Measurements from ENCODE around the gene CLSTN2. TPM values are rescaled to one million over a fixed set of nuclear protein-coding genes. Genes with fewer than 3 reads are reported as not detected.

CLSTN2 gene
- total RNA-seq, 1 donor from 2014 or later = 9.7 TPM

DNA sequence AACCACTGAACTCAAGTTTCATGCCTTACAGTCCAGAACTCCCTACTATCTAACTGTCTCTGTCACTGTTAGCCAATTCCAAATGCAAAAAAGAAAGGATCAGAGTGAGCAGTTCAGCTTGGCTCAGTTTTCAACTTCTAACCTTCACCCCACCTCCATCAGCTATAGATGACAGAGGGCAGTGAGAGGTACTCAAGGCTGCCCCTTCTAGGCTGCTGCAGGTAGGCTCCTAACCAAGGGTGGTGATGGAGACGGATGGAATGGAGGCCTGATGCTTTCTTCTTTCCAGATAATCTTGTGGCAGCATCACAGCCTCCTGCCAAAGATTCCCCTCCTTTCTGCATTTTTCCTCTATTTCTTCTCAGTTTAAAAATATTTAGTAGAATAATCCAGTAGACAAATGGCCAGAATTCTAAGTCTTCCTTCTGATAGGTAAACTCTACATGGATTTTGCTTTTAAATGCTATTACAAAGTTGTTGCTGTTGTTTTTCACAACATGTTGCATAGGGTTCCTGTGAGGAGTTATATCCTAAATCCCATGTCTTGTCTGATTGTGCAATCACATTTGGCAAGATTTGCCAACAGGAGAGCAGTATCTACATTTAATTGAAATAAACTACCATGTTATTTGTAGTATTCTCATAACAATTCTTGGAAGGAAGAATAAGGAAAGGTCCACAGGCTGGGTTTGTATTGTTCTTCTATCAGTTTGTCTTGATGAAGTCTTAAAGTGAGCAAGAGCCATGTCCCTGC, 441.3 kb downstream of the CLSTN2 start:
- no peak for DNase-seq (ENCODE audit: low spot score)

DNA sequence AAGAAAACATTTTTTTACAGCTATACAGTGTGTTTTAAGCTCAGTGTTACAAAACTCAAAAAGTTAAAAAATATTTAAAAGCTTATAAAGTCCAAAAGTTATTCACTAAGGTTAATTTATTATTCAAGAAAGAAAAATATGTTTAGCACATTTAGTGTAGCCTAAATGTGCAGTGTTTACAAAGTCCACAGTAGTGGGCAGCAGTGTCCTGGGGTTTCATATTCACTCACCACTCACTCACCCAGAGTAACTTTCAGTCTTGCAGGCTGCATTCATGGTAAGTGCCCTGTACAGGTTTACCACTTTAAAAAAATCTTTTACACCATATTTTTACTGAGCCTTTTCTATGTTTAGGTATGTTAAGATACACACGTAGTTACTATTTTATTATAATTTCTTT, 442.7 kb downstream of the CLSTN2 start:
- no peak for DNase-seq (ENCODE audit: low spot score)

DNA sequence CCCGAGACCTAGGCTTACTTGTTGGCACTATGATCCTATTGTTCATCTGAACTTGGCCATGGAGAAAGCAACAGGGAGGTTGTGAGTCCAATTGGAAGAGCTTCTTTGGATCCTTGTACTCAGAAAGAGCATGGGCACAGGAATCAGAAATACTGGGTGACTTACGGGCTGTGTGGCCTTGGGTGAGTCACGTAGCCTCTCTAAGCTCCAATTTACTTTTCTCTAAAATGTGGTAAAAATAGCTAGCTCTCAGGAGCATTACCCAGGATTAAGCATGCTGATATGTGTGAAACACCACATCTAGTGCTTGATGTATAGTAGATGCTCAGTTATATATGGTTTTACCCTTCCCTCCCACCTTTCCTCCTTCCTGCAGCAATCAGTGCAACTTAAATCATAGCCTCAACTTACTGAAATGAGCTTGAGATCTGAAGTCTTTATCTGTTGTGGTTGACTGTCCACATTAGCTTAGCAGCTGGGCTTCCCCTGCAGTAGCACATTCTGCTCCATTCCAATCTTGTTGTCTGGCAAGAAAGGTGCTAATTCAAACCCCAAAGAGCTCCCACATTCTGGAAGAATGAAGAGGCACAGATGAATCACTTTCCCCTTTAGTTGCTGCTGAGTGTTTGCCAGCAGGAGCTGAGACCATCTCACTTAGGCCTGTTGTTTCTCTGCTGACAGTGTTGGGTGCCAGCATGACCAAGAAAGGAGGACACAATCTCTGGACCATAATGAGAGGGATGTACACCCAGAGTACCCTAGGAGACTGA, 443.8 kb downstream of the CLSTN2 start:
- no peak for DNase-seq (ENCODE audit: low spot score)

DNA sequence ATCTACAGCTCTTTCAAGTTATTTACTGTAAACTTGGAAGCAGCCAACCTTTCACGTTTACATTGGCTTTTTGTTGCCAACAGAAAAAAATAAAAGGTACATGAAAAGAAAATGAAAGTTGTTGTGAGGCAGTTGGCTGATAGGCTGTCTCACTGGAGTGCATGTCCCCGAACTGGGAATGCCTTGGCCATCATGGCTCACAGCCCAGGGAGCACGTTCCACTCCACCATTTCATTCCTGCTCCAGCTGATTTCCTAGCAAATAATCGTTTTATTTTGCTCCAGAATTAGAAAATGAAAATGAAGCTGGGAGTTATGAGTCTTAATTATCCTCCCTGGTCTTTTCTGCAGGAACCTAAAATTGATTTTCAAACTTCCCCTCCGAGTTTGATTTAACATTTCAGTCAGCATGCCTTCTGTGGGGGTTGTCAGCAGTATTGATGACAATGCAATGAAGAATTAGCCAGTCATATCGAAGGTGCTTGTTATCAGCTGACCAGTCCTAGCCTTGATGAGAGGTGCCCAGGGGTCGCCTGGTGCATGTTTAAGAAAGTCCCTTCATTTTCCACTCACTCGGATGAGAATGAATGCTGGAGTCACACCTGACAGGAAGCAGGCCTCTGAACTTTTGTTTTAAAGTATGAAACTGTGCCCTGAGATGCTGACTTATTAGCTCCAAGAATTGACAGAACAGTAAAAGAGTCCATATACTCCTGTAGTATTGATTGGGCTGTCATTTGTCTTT, 449.2 kb downstream of the CLSTN2 start:
- no peak for DNase-seq (ENCODE audit: low spot score)

DNA sequence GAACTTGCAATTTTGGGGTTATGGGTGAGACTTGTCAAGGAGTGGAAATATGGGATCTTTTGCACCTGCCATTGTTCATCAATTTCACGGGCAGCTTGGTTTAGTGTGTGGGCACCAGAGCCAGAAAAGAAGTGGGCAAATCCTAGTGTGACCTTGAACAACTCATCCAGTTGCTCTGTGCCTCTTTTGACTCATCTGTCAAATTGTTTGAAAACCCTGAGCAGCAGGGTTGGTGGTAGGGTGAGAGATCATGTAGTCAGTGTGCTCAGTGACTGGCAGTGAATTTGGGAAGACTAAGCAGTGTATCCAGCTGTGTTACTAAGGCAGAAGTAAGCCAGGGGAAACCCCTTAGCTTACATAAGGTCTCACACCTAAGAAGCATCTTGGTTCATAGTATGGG, 449.9 kb downstream of the CLSTN2 start:
- no peak for DNase-seq (ENCODE audit: low spot score)

DNA sequence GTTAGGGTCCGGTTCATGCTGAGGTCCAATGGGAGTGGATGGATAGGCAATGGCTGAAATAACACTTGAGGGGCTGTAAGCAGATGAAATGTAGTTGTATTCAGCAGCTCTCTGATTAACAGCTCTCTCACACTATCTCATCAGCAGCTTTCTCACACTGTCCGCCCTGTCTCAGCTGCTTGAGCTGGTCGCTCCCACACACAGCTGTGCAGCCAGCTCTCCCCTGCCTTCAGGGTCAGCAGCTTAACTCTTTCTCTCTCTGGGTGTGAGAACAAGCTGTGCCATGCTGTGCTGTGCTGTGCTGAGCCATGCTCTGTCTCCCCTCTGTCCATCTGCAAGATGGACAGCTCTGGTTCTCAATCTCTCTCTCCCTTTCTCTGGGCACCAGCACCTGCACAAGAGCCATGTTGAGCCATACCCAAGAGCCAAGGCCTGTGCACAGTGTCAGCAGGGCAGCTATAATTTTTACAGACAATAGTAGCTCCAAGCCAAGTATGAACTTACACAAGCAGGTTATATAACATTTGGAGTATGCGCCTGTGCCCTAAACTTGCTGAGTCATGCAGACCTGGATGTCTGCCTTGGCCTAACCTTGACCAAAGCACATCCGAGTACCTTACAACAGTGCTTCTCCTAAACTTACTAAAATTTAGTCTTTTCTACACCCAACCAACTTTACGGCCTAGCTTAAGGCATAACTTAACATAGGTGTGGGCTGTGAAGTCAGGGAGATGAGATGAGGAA, 451.5 kb downstream of the CLSTN2 start:
- no peak for DNase-seq (ENCODE audit: low spot score)

DNA sequence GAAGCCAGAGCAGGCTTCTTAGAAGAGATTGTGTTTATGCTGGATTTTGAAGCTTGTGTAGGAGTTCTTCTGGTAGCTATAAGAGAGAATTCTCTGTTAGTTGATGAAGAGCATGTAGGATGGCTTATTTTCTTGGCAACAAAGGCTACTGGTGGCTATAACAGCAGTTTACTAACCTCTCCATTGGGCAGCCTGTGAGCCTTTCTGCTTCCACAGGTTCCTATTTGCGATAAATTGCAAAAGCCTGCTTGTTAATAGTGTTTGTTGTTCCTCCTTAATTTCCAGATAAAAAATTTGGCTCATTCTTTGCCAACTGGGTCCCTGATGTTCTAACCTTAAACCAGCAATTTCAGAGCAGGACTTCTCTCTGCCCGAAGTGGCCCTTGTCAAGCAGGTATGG, 452.3 kb downstream of the CLSTN2 start:
- no peak for DNase-seq (ENCODE audit: low spot score)

DNA sequence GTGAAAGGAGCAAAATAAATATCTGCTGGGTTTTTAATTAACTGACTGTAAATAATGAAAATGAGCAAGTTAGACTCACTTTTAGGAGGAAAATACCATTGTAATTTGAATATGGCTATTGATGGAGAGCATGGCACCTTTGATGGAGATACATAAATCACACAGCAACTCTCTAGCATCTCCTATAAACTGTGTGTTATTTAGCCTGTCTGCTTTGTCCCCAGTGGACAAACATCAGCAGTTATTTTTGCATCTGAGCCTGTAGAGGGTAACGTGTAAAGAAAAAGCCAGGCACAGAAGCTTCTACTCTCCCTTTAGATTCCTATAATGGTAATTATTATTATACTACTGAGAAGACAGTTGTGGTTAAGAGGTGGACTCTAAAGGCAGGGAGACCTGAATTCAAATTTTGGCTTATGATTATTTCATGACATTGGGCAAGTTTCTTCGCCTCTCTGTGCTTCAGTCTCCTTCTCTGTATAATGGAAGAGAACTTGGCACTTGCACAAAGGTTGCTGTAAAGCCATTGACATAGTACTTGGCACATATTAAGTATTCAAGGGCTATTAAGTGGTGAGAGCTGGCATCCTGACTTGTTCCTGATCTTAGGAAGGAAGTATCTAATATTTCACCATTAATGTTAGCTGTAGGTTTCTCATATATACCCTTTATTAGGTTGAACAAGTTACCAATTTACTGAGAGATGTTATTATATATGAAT, 453.4 kb downstream of the CLSTN2 start:
- DNase-seq (ENCODE audit: low spot score) = no peak

DNA sequence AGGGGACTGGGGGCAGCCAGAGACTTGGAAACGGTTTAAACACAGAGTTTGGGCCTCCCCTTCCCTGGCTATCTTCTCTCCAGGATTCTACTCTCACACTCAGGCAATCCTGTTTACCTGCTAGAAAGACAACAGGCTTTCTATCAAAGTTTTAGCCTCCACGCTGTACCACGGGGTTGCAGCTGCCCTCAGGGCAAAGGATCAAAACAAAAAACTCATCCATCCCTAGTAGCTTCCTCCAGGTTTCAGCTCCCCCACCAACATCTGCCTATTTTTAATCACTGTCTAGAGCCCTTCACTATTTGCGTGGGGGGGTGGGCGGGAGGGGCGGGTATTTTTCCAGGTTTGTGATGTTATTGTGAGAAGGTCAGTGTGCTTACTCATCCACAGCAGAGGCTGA, 456.1 kb downstream of the CLSTN2 start:
- DNase-seq (ENCODE audit: low spot score) = no peak

DNA sequence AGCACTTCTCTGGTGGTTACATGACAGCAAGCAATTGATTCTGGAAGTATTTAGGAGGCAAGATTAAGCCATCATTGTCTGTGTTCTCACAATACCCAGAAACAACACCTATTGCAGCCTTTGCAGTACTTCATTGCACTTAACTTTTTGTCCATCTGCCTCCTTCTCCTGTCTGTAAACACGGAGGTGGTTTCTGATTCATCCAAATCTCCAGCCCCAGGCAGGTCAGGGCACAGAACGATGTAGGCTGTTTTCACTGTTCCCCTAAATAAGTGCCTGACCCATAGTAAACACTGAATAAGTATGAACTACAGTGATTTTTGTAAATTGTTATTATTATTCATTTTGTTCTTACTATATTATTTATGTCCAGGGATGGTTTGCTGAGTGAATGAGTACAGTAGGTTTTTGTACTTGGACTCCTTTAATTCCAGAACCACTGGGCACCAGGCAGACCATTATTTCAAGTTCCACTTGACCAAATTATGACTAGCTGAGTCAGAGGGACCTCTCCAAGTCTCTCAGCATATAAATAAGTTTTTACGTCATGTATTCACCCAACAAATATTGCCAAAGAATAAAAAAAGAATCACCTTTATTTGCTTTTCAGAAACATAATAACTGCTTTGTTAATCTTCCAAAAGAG, 459.6 kb downstream of the CLSTN2 start:
- DNase-seq (ENCODE audit: low spot score) = no peak

DNA sequence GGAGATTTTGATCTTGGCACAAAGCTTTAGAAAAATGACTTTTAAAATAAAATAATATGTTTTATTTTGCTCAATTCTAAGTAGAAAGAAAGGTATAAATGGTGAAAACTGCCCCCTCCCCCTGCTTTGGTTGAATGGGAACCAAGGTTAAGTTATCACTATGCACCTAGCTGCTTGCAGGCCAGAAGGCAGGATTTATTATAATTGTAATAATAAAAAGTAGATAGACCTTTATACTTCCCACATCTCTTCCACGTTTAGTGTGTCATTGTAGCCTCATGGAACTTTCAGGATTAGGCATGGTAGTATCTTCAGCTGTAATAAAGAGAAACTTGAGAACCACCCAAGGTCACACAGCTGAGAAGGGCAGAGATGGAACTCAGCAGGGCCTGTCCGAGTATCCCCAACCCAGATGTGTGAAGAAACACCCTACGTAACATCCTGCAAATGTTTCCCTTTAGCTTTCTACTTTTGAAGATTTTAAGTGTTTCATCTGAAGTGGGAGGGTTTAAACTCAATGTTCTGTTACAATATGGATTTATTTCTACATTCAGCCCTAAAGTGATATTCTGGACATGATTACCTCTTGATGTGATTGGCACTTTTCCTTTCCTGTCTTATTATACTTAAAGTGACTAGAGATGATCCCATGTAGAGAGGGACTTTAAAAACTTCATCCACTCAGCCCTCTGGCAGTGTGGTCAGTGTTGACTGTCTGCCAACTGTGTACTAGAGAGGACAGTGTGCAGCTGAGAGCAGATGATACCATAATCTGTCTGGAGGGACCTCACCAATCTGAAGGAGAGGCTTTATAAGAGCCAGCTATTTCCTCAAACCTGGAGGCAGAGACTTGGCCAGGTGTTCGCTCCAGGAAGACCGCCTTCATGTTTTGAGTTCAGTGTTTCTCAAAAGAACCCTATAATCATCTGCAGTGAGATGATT, 460.4 kb downstream of the CLSTN2 start:
- no peak for DNase-seq (ENCODE audit: low spot score)

DNA sequence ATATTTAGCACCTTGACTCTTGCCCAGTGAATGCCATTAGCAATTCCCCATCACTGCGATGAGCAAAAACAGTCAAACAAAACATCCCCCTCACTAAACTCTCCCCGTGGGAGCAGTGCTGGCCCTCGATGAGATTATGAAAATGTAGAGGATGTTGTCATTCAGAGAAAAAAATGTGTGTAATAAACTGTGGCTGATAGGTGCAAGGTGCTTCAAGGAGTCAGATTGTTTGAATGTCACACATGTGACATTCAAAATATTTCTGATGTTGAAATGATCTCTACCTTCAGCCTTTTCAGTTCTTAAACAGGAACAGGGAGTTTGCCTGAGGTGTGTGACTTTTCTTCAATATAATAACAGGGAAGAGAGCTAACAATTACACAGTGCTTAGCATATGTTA, 461.1 kb downstream of the CLSTN2 start:
- DNase-seq (ENCODE audit: low spot score) = no peak

DNA sequence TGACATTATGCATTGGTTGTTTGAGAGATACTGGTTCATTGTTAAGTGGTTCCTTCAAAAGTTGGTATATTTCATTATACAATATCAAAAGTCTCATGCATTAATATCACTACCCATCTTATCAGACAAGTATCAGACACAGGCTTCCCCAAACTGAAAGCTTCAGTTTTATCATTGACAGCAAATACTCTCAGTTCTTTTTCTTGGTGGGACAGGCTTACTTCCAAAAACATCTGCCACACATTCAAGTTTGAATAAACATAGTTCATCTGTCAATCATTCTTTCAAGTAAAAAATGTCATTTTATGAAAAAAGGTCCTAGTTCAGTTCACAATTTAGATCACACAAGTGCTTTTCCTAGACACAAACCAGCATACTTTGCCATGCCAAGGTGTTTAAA, 462.9 kb downstream of the CLSTN2 start:
- no peak for DNase-seq (ENCODE audit: low spot score)

DNA sequence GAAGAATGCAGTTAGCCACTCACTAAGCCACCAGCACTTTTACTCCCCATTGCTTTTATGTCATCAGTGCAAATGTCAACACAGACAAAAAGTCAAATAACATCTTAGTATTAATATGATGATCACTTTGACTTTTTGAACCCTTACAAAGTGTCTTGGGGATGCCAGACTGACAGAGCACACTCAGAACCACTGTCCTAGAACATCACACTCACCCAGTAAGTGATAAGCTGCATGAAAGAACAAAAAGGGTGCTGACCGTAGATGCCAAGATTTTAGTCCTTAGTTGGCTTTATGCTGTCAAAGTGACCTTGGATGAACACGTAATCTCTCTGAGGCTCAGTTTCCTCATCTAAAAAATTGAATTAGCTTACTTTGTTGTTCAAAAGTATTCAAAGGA, 463.4 kb downstream of the CLSTN2 start:
- no peak for DNase-seq (ENCODE audit: low spot score)

DNA sequence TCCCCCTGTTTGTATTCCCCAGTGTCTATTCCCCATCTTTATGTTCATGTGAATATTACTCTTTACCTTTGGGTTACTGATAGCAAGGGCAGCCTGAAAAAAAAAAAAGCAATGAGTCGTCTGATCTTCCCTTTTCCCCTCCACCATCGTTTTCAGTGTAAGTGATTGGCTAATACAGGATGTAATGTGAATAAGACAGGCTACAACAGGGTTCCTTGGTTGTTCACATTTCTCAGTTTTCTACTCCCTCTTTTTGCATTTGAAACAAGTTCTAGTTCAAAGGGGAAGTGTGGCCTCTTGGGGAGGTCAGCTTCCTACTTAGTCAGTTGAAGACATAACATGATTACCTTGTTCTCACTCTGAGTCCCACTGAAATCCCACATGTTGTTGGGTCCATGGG, 464.9 kb downstream of the CLSTN2 start:
- no peak for DNase-seq (ENCODE audit: low spot score)

DNA sequence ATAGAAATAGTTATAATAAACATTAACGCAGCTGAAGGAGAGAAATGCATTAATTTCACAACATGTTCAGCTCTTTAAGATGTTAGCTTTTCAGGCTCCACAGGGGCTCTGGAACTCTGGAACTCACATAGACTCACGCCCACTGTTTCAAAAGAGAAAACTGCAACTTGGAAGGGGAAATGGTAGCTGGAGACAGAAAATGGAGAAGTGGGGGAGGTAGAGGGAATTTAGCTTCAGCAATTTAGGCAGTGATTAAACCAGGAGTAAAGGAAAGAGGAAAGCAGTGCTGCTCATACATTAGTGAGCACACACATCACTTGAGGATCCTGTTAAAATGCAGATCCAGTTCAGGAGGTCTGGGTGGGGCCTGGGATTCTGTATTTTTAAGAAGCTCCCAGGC, 468.1 kb downstream of the CLSTN2 start:
- no peak for DNase-seq (ENCODE audit: low spot score)

DNA sequence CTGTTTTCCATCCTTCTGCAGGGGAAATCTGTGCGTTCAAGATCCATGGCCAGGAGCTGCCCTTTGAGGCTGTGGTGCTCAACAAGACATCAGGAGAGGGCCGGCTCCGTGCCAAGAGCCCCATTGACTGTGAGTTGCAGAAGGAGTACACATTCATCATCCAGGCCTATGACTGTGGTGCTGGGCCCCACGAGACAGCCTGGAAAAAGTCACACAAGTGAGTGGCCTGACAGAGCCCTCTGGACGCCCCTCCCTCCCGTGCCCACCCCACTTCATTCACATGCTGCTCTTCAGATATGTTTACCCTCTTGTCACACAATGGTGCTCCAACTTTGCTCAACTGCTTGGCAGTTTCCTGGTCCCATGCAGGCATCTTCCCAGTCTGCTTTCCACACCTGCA, 468.6 kb downstream of the CLSTN2 start:
- no peak for DNase-seq (ENCODE audit: low spot score)

DNA sequence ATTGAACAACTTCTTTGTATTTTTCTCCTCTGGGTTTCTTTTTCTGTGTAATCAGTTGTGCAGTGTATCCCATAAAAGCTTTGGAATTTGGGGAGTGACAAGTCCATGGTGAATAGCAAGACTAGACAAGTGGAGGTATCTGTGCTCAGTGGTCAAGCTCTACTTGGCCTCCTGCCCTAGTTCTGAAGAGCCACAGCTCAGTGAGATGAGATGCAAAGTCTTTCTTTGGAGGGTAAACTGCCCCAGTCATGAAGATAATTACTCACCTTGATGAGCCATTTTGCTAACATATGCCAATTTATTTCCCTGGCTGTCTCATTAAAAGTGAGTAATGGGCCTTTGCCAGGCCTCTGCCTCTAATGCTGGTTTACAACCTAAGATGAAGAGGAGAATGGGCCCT, 471.7 kb downstream of the CLSTN2 start:
- DNase-seq (ENCODE audit: low spot score) = no peak

DNA sequence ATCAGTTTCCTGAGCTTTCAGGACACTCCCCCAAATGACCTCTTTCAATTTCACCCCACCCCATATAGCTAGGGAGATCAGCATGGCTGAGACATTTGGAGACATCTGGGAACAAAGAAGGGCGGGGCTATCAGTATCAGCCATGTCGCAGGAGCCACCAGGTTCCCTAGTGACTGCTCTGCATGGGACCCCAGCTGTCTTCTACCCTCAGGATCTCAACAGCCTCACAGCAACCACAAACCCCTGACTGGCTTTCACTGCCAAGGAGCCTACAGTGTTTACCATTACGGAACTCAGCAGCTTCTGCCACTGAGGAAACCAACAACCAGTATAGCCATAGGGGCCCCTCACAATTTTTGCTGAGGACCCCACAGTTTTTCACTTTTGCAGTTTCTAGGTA, 473.3 kb downstream of the CLSTN2 start:
- no peak for DNase-seq (ENCODE audit: low spot score)

DNA sequence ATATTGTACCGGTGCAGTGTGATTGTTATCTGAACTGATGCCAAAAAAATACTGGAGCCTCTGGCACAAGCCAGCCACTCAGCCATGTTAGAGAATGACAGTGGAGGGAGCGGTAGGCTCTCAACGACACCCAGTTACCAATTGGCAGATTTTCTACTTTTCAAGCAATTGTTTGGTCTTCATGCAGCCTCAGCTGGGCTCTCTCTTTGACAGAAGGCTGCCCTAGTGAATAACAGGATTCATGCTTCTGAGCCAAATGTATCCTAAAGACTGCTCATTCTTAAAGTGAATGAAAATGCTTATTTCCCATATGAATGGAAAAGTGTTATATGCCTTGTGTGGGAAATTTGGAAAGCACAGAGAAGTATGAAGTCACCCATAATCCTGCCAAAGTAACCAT, 481.7 kb downstream of the CLSTN2 start:
- no peak for DNase-seq (ENCODE audit: low spot score)
